ENCODE results near the gene PRPH2. TPM values are rescaled to one million over a fixed set of nuclear protein-coding genes. Genes with fewer than 3 reads are reported as not detected.

The PRPH2 gene
- polyA plus RNA-seq, 1 of the 3 experiments (the other 2 are of a cell fraction), result not detected

DNA sequence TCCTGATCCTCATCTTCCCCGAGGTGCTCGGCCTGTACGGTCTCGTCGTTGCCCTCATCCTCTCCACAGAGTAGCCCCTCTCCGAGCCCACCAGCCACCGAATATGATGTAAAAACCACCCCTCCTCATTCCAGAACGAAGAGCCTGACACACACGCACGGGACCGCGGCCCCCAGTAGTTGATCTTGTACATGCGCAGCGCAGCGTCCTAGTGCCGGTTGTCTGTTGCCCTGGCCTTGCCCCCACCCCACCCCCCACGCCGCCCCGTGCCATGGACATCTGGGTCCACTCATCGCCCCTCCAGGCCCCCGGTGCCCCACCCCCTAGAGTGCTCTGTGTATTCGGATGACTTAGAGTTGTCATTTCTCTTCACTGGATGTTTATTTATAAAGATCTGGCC is 5.2 kb upstream of the PRPH2 start:
- Histone ChIP-seq H3K4me2 (no peak overlapping the region), H3K9me3 (no peaks in the 10 kb centered on the region), H2AFZ (ENCODE audit: low read depth) (no peak overlapping the region), H4K20me1 (ENCODE audit: insufficient read depth) (no peaks in the 10 kb centered on the region), H3F3A (replicated peaks; ENCODE audit: insufficient read depth) (no peaks in the 10 kb centered on the region), H3K9ac (no peak overlapping the region), H3K9me2 (no peaks in the 10 kb centered on the region), H3K4me3 (ENCODE audit: low read depth in 2 of 2, low read length in 1 of 2) (no peak overlapping the region), H3K36me3 (replicated peaks in 1 of 2; ENCODE audit: control insufficient read depth in 1 of 2, insufficient read depth in 2 of 2, low read length in 1 of 2) (no peaks in the 10 kb centered on the region), H3K27ac (ENCODE audit: low read depth in 2 of 2, low read length in 1 of 2) (no peak overlapping the region), H3K27me3 (ENCODE audit: insufficient read depth) (no peaks in the 10 kb centered on the region), H3K79me2 (ENCODE audit: insufficient read depth) (no peaks in the 10 kb centered on the region), H3K4me1 (ENCODE audit: control insufficient read depth in 1 of 2, insufficient read depth in 2 of 2, low read depth in 1 of 2, low read length in 1 of 2) (peaks cover 0 to 7% of the 10 kb centered on the region in 2 experiments; a peak in 1 of 4 replicates)
- WGBS (ENCODE audit: low lambda C conversion rate), result 87% methylated on average over 14 of the region's 22 CpGs
- TF ChIP-seq MXI1 (IDR thresholded peaks at IDR 0.05; ENCODE audit: low read depth, low read length) (no peak), RCOR1 (IDR thresholded peaks at IDR 0.05; ENCODE audit: low read length) (no peak), JUND (IDR thresholded peaks at IDR 0.05) (no peak), RFX5 (IDR thresholded peaks at IDR 0.05; ENCODE audit: low read length) (no peak), CHD2 (IDR thresholded peaks at IDR 0.05; ENCODE audit: low read length, partially characterized antibody) (no peak), EZH2phosphoT487 (IDR thresholded peaks at IDR 0.05; ENCODE audit: borderline replicate concordance, low read depth) (no peak), GABPA (IDR thresholded peaks at IDR 0.05; ENCODE audit: low read depth) (no peak), MEF2A (IDR thresholded peaks at IDR 0.05; ENCODE audit: borderline replicate concordance, low read depth) (no peak)
- TF ChIP-seq, protein P1, sequence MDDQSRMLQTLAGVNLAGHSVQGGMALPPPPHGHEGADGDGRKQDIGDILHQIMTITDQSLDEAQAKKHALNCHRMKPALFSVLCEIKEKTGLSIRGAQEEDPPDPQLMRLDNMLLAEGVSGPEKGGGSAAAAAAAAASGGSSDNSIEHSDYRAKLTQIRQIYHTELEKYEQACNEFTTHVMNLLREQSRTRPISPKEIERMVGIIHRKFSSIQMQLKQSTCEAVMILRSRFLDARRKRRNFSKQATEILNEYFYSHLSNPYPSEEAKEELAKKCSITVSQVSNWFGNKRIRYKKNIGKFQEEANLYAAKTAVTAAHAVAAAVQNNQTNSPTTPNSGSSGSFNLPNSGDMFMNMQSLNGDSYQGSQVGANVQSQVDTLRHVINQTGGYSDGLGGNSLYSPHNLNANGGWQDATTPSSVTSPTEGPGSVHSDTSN (IDR thresholded peaks at IDR 0.05), result no peak
- TF ChIP-seq, protein P2, sequence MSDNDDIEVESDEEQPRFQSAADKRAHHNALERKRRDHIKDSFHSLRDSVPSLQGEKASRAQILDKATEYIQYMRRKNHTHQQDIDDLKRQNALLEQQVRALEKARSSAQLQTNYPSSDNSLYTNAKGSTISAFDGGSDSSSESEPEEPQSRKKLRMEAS (IDR thresholded peaks at IDR 0.05; ENCODE audit: low read depth), result no peak
- TF ChIP-seq, protein P3, sequence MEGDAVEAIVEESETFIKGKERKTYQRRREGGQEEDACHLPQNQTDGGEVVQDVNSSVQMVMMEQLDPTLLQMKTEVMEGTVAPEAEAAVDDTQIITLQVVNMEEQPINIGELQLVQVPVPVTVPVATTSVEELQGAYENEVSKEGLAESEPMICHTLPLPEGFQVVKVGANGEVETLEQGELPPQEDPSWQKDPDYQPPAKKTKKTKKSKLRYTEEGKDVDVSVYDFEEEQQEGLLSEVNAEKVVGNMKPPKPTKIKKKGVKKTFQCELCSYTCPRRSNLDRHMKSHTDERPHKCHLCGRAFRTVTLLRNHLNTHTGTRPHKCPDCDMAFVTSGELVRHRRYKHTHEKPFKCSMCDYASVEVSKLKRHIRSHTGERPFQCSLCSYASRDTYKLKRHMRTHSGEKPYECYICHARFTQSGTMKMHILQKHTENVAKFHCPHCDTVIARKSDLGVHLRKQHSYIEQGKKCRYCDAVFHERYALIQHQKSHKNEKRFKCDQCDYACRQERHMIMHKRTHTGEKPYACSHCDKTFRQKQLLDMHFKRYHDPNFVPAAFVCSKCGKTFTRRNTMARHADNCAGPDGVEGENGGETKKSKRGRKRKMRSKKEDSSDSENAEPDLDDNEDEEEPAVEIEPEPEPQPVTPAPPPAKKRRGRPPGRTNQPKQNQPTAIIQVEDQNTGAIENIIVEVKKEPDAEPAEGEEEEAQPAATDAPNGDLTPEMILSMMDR (IDR thresholded peaks at IDR 0.05), result no peak
- TF ChIP-seq, protein P4, sequence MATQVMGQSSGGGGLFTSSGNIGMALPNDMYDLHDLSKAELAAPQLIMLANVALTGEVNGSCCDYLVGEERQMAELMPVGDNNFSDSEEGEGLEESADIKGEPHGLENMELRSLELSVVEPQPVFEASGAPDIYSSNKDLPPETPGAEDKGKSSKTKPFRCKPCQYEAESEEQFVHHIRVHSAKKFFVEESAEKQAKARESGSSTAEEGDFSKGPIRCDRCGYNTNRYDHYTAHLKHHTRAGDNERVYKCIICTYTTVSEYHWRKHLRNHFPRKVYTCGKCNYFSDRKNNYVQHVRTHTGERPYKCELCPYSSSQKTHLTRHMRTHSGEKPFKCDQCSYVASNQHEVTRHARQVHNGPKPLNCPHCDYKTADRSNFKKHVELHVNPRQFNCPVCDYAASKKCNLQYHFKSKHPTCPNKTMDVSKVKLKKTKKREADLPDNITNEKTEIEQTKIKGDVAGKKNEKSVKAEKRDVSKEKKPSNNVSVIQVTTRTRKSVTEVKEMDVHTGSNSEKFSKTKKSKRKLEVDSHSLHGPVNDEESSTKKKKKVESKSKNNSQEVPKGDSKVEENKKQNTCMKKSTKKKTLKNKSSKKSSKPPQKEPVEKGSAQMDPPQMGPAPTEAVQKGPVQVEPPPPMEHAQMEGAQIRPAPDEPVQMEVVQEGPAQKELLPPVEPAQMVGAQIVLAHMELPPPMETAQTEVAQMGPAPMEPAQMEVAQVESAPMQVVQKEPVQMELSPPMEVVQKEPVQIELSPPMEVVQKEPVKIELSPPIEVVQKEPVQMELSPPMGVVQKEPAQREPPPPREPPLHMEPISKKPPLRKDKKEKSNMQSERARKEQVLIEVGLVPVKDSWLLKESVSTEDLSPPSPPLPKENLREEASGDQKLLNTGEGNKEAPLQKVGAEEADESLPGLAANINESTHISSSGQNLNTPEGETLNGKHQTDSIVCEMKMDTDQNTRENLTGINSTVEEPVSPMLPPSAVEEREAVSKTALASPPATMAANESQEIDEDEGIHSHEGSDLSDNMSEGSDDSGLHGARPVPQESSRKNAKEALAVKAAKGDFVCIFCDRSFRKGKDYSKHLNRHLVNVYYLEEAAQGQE (IDR thresholded peaks at IDR 0.05; ENCODE audit: low read depth, low read length), result no peak
- ChIA-PET CTCF (interaction anchor here (0.6 to 4.0 kb wide), 12 partner anchors 11 to 163 kb away, joined by 3 to 58 read pairs (median 8); partner anchors contain the start of genes TBCC and UBR2), POLR2A (no interaction called here)
- no peak for DNase-seq

Measured in SK-N-SH (cell line).